HepG2 (cell line): ENCODE results near the gene PPP1R12B.

Experiments
- AFF4 ChIP-seq: sonication (generic); formaldehyde crosslinking; IDR thresholded peaks from 2 replicates; pipeline ENCODE4 v1.4.0; 2020; ENCODE audit warnings: missing genetic modification reagents
- BRCA1 ChIP-seq: sonication (generic); formaldehyde crosslinking; IDR thresholded peaks from 2 replicates; pipeline ENCODE4 v1.4.0; 2020; ENCODE audit warnings: missing genetic modification reagents
- CTCF ChIP-seq: sonication (generic); formaldehyde crosslinking; IDR thresholded peaks from 2 replicates; pipeline ENCODE4 v1.5.0; 2020; ENCODE audit warnings: mild to moderate bottlenecking, missing genetic modification reagents, moderate library complexity
- GATAD2A ChIP-seq: IDR thresholded peaks from 2 replicates; pipeline ENCODE4 v1.6.1; 2016
- IRF9 ChIP-seq: sonication (generic); formaldehyde crosslinking; IDR thresholded peaks from 2 replicates; pipeline ENCODE4 v1.8.0; 2022; ENCODE audit warnings: missing genetic modification reagents, mild to moderate bottlenecking, borderline replicate concordance
- MAX ChIP-seq: IDR thresholded peaks from 2 replicates; pipeline ENCODE4 v1.6.1; 2012; ENCODE audit warnings: inconsistent platforms
- NBN ChIP-seq: fragments of 450-650 bp; conservative IDR thresholded peaks from 2 replicates; pipeline ENCODE4 v1.6.1; 2017
- SP140L ChIP-seq: sonication (generic); formaldehyde crosslinking; IDR thresholded peaks from 2 replicates; pipeline ENCODE4 v1.4.0; 2020; ENCODE audit warnings: missing genetic modification reagents, borderline replicate concordance
- ZBTB33 ChIP-seq: sonication (generic); formaldehyde crosslinking; IDR thresholded peaks from 2 replicates; pipeline ENCODE4 v1.4.0; 2020; ENCODE audit warnings: missing genetic modification reagents
- TF ChIP-seq, protein P1 (sequence below): sonication (generic); formaldehyde crosslinking; IDR thresholded peaks from 2 replicates; pipeline ENCODE4 v1.4.0; 2020; ENCODE audit warnings: low read depth, missing genetic modification reagents

DNA sequence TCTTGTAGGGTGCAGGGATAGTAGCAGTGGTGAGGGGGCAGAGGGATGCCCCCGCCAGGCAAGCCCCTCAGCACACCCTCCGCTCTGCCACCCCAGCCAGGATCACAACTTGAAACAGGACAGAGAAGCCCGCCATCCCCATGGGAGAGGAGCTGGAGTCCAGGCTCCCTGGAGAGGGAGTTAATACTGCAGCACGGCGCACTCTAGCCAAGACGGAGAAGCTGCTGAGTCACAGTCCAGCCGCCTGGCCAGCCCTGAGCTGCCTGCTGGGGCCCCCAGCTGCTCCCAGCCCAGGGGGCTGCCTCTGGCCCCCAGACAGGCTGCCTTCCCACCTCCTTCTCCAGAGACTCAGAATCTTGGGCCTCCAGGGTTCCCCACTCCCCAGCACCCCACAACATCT lies 274.6 kb downstream of the PPP1R12B start:
- TF ChIP-seq, protein P1, sequence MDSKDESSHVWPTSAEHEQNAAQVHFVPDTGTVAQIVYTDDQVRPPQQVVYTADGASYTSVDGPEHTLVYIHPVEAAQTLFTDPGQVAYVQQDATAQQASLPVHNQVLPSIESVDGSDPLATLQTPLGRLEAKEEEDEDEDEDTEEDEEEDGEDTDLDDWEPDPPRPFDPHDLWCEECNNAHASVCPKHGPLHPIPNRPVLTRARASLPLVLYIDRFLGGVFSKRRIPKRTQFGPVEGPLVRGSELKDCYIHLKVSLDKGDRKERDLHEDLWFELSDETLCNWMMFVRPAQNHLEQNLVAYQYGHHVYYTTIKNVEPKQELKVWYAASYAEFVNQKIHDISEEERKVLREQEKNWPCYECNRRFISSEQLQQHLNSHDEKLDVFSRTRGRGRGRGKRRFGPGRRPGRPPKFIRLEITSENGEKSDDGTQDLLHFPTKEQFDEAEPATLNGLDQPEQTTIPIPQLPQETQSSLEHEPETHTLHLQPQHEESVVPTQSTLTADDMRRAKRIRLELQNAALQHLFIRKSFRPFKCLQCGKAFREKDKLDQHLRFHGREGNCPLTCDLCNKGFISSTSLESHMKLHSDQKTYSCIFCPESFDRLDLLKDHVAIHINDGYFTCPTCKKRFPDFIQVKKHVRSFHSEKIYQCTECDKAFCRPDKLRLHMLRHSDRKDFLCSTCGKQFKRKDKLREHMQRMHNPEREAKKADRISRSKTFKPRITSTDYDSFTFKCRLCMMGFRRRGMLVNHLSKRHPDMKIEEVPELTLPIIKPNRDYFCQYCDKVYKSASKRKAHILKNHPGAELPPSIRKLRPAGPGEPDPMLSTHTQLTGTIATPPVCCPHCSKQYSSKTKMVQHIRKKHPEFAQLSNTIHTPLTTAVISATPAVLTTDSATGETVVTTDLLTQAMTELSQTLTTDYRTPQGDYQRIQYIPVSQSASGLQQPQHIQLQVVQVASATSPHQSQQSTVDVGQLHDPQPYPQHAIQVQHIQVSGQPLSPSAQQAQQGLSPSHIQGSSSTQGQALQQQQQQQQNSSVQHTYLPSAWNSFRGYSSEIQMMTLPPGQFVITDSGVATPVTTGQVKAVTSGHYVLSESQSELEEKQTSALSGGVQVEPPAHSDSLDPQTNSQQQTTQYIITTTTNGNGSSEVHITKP, result no peak
- no peak for TF ChIP-seq IRF9 (CRISPR knock-in tag)
- no peak for TF ChIP-seq ZBTB33 (CRISPR knock-in tag)
- no peak for TF ChIP-seq AFF4
- TF ChIP-seq BRCA1 (CRISPR knock-in tag), result no peak
- TF ChIP-seq GATAD2A, result no peak
- TF ChIP-seq CTCF (CRISPR knock-in tag), result no peak
- no peak for TF ChIP-seq NBN
- TF ChIP-seq SP140L, result no peak
- TF ChIP-seq MAX, result no peak
